ENCODE data around the gene HS1BP3.

The HS1BP3 gene

DNA sequence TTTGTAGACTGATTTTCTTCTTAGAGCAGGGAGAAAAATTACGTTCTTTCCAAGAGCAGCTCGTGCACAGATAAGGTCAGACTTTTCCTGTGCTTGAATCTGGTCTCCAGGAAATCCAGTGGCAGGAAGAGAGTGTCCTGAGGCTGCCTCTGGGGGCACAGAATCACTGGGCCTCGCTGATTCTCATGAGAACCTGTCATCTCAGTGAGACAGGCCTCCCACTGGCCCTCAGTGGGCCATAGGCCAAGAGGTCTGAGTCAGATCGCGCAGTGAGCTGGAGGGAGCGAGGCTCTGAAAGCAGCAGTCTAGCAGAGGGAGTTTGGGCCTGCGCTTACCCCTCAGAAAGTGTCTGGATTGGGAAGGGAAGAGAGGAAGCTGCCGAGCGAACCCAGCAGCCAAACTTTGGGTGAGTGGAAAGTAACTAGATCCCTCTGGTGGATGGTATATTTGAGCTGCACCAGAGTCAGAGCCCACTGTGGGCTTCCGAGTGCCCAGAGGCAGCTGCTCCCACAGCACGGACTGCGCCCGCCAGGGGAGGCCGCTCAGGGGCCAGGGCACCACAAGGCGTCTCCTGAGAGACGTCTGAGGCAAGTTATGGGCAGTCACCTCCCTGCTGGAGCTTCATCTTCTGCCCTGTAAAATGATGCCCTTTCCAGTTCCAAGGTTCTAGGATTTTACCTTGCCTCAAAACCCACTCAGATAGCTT is 24.2 kb upstream of the HS1BP3 start:
- DNase-seq, result peak; percentile 90

DNA sequence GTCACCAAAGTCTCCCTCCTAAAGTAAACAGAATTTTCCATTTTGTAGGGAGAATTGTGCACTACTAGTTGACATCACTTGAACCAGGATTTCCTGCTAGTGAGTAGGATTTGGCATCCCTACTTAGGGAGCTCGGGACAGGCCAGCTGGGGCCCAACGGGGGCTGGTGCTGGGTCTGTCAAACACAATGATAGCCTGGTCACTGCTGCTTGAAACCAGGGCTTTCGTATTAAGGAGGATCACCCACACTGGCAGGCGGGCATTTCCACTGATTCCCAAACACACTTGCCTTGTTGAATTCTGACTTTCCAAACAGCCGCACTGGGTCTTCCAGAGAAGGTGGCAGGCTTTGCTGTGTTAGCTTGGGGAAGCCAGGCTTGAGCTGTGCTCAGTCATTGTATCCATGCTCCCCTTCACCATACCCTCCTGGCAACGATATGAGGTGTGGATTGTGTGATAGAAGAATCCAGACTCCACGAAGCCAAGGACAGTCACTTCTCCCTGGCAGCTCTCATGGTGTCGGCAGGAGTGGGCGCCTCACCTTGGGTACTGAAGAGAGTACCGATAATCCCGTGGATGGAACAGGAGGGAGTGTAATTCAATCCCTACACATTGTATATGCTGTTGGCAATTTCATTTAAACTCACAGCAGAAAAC is 23.5 kb upstream of the HS1BP3 start:
- DNase-seq, result no peak

DNA sequence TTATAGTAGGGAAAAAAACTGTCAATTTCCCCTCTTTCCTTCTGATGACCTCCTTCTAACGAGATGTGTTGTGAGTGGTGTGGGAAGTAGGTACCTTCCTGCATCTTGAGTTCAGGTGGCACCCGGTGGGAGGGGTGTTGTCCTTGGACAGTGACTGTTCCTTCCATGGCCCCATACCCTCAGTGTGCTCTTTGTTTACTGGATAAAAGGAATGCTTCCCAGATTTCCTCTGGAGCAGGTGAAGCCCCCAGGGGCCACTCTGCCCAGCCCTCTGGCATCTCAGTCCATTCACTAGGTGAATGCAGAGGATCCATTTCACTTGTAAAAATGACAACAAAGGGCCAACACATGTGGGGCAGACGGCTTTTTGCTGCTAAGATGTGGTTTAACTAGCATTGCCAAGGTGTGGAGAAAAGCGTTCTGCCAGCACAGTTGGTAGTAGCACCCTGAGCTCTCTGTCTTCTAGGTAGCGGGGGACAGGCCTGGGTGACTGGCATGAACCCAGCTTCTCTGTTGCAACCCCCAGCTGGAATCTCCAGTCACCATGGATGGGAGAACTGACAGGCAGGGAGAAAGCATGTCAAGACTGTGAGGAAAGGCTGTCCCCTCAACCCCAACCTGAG is 22.9 kb upstream of the HS1BP3 start:
- no peak for DNase-seq

DNA sequence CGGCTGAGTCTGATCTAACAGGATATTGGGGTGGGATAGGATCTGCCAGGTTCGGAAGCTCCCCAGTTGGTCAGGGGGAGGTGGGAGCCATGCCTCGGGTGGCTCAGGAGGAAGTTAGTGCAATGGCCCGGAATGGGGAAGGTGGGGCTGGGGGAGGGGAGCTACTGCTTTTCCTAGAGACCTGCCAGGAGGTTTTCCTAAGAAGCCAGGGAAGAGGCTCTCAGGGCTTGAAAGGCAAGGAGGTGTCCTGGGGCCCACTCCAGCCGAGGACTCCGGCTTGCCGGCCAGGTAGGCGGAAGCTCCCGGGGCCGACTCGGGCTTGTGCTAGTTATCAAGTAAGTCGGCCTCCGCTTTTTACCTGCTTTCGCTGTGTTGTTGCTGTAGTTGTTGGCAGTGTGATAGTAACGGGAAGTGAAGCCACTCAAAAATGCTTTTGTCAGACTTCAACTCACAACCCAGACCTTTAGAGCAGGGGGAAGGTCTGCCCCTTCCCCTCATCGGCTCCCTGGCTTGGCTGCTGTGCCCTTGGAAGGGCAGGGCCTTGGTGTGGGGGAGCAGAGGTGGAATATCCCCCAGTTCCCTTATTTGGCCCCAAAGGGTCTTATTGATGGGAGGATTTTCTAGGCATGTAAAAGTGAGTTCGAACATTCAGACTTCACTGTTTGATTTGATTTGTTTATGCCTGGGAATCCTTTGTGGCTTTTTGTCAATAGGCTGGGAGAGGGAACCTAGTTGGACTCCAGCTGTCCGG is 21.5 kb upstream of the HS1BP3 start:
- no peak for DNase-seq

DNA sequence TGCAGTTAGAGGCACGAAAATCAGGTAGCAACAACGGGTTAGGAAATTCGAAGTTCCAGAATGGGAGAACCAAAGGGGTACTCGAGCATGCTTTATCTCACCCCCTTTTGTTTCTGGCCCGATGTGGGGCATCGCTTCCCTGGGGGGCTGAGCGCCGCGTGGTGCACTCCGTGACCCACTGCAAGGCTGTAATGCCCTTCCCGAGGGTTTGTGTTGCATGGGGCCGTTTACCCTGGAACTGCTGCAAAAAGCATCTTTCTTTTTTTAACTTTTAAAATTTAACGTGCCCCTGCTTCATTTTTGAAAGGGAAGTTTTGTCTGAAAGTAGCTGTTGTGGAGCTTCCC is 20.8 kb upstream of the HS1BP3 start:
- DNase-seq, result no peak

DNA sequence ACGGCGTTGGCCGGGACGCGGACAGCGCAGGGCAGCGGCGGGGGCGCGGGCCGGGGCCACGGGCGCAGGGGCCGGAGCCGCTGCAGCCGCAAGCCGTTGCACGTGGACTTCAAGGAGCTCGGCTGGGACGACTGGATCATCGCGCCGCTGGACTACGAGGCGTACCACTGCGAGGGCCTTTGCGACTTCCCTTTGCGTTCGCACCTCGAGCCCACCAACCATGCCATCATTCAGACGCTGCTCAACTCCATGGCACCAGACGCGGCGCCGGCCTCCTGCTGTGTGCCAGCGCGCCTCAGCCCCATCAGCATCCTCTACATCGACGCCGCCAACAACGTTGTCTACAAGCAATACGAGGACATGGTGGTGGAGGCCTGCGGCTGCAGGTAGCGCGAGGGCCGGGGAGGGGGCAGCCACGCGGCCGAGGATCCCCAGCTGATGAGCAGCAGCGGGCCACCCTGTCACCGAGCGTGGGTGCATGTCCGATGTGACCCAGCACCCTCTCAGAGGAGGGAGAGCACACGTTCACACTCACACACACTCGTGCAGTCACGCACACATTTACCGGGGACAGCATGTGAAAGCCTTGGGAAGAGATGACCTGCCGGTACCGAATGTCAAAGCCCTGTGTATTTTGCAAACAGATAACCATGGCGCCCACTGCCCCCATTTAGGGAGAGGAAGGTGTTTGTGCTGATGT is 20.3 kb upstream of the HS1BP3 start:
- DNase-seq, result no peak

DNA sequence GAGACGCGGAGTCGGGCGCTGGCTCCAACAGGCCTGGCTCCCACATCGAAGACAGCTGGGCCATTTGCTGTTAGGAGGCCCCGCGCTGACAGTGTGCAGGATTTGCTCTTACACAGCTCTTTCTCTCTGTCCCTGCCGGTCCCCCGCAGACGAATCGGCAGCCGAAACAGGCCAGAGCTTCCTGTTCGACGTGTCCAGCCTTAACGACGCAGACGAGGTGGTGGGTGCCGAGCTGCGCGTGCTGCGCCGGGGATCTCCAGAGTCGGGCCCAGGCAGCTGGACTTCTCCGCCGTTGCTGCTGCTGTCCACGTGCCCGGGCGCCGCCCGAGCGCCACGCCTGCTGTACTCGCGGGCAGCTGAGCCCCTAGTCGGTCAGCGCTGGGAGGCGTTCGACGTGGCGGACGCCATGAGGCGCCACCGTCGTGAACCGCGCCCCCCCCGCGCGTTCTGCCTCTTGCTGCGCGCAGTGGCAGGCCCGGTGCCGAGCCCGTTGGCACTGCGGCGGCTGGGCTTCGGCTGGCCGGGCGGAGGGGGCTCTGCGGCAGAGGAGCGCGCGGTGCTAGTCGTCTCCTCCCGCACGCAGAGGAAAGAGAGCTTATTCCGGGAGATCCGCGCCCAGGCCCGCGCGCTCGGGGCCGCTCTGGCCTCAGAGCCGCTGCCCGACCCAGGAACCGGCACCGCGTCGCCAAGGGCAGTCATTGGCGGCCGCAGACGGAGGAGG is 19.6 kb upstream of the HS1BP3 start:
- DNase-seq, result no peak

DNA sequence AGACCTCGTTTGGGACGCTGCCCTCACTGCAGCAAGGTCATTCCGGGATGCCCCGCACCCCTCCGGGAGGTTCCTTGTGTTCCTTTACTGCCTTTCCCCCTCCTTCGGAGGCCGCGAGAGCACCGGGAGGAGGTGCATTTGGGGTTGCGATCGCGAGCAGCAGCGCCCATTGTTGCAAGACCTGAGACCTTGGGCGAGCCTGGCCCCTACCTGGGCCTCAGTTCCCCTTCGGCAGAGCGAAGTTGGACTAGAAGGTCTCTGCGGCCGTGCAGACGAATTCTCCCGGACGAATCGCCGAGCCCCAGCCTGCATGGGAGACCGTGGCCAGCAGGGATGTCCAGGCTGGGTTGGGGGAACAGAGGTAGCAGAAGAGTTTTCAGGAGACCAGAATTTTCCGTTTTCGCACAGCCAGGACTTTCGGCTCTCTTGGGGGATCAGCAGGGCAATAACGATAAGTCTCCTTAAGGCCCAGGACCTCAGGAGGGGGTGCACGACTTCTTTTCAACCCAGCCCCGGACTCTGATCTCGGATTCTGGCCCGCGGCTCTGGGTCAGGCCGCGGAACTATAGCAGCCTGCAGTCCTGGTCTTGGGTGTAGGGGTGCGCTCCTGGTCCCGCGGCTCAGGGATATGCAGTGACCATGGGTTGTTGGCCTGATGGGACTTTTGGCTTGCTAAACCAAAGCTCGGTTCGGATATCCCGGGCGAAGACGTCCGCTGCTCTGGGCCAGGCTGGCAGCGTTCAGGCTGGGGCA is 18.8 kb upstream of the HS1BP3 start:
- no peak for DNase-seq

DNA sequence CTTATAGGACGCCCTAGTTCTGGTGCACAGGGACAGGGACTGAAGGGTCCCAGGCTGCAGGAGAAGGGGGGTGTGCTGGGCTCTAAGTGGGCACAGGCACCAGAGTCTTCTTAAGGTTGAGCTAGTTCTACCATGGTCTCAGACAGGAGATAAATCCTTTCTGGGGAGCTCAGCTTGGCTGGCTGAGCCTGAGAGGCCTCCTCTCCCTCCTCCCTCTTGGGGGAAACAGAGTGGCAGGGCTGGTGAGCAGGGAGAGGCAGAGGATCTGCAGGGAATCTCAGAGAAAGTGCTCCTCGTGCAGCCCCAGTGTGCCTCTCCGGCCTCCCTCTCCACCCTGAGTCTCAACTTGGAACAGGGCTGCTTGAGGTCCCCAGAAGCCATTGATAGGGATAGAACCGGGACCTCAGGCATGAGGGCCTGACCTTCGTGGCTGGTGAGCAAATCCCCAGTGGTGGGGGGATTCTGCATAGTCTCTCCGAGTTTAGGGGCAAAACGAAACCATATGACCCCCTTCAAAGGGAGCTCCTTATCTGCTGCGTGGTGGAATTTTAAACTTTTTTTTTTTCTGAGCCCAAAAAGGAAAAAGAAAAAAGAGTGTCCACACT is 18.1 kb upstream of the HS1BP3 start:
- no peak for DNase-seq

DNA sequence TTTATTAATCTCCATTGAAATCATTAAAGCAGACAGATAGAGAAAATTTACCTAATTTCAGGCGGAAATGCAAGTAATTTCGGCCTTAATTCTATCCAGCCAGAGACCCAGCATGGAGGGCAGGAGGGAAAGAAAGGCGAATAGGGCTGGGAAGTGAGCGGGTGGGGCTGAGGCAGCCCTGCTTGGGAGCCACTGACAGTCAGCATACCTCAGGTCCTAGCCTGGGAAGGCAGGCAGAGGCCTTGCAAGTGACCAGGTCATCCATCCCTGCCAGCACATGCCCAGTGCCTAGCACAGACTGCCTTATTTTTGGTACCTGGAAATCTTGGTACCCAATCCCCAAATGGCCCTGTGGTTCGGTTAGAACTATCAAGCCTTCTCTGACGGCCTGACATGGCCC is 17.6 kb upstream of the HS1BP3 start:
- no peak for DNase-seq

DNA sequence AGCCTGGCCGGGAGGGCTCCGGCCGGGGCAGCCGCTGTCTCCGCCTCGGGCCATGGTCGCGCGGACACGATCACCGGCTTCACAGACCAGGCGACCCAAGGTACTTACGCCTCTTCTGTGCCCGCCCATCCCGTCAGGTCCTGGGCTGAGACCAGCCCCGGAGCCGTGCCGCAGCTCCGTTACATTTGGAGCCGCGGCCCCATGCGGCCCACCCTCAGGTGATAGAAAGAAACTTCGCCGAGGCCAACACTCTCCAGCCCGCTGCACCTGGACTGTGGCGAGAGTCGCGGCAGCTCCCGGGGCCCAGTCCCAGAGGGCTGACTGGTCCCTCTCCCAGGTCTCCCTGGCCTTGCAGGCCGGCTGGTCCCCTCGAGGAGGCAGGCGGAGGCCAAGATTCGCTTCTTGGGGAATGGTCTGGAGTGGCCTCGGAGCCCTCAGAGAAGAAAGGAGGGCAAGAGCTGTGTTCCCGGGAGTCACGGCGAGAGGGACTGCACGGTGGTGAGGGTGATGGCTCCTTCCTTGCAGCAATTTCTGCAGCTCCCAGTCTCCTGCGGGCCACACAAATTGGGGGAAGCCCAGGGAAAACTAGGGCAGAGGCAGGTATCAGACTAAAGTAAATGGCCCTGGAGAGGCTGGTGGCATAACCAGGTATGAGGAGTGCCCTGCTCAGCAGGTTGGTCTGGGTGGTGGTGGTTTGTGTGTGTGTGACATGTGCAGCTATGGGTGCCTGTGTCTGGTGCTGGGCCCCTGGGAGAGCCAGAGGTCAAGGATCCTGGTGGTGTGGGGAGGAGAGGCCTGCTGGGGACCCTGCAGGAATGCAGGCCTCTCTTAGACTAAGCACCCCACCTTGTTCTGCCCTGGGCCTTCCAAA is 16.9 kb upstream of the HS1BP3 start:
- no peak for DNase-seq

DNA sequence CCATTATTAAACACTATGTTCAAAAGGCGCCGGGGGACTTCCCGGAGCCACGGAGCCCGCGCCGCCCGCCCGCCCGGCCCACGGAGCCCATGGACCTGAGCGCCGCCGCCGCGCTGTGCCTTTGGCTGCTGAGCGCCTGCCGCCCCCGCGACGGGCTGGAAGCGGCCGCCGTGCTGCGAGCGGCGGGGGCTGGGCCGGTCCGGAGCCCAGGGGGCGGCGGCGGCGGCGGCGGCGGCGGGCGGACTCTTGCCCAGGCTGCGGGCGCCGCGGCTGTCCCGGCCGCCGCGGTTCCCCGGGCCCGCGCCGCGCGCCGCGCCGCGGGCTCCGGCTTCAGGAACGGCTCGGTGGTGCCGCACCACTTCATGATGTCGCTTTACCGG is 16.2 kb upstream of the HS1BP3 start:
- no peak for DNase-seq

DNA sequence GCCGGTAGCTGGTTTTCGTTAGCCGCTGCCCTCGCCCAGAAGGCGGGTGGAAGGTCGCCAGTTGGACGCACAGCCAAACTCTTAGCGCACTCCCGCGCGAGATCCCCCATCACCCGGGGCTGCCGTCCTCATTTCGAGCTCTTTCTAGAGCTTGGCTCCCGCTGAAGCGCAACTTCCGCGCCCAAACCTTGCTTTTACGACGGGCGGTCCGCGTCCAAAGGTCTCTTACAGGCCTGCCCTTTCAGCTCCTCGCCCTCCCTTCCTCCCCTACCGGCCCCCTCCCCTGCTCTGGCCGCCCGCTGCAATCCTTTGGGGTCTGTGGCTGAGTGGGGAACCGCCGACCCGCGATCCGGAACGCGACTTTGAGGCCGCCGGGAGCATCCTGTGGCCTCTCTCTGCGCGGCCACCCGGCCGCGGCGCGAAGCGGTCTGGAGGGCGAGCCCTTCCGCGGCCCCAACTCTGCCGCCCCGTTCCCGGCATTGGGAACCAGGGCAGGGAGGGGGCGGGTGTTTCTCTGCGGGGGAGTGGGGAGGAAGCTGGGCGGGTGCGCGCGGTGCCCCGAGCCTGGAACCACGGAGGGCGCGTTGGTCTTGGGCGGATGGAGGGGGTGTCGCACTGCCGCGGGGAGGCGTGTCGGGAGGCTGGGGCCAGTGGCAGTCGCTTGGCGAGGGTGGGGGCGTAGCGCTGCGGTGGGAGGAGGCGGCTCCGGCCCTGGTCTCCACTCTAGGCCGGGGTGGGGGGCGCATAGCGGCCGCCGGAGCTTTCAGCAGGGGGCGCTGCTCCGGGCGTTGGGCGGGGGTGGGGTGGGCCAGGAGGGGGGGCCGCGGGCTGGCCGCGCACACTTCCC is 15.6 kb upstream of the HS1BP3 start, which contains the start of gene GDF7:
Gene GDF7 (plus strand): TSS at position 841 of the 847 bp plus-strand sequence. CDS start 96 bp downstream, outside the sequence.
- no peak for DNase-seq

DNA sequence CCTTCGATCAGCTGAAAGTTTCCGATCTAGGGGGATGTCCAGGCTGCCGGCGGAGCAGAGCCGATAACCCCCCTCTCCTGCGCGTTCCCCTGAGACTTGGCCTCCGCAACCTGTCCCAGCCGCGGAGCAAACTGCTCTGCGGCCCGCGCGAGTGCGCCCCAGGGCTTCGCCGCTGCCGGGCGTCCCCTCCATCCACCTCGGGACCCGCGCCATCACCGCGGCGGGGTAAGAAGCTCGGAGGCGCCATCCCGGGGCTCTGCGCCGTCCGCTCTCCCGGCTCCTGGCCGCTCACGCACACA is 15.1 kb upstream of the HS1BP3 start:
- DNase-seq, result no peak

DNA sequence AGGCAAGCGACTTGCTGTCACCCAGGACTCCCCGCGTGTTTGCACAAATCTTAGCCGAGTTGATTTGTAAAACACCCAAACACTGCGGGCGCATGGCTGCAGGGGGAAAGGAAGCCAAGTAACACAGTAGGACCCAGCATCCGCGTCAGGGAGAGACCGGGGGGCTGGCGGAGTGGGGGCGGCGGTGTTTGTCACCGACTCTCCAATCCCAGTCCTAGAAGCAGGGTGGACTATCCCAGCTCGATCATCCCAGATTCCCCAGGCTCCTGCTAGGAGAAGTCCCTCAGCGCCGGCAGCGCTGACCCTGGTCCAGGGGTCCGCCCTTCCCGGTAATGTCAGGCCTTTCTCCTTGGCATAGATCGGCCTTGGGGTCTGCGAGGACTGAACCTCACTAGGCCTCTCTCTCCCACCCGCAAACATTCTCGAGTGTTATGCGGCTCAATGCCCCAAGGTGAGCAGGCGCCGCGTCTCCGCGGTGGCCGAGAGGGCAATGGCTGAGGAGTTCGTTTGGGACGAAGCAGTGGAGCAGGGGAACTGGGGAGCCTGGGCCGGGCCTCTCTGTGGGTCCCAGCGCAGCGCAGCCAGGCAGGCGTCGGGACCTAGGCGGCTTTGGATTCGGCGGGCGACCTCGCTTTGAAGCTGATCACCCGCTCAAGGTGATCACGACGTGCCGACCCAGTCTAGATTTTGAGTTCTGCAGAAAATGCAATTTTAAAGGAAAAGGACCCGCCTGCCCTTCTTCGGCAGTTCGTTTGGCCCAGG is 14.5 kb upstream of the HS1BP3 start:
- DNase-seq, result no peak

DNA sequence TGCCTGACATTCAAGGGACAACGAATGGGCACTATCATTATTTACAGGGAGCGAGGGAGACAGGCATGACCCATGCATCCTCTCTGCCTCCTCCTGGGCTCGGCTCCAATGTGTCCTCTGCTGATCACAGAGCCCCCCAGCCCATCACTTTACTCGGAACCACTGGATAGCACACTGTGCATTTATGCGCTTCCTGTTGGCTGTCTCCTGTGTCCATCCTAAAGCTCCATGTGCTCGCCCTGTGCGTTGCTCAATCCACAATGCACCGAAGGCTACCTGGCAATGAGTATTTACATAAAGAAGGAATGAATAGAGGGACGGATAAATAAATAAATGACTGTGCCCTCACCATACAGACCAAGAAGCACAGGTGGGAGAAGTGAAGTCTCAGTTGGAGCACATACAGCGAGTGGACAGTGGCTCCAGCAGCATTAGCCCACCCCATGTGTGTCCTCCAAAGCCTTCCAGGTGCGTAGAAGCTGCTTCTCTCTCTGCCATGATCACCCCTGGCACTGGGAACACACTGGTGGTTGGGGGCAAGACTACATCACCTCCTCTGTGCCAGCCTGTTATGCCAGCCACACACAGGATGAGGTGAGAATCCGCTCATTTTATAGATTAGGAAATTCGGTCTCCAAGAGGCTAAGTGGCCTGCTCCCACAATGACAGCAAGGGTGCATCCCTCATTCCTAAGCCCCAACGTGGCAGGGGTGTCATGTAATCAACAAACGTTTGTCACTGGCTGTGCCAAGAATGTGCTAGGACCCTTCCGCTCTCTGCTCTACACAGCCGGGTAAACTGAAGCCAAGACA is 13.7 kb upstream of the HS1BP3 start:
- DNase-seq, result no peak

DNA sequence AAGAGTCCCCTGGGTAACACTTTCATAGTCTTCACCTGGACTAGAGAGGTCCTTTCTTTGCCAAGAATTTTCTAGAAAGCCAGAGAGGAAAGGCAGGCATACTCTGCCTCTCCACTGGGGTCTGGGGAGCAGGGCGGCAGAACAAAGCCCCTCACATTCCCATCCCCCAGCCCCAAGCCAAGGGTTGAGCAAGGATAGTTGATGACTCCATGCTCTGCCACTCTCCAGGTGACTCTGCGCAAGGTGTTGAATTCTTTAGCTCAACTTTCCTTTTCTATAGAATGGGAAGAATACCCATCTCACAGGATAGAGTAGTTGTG is 13.1 kb upstream of the HS1BP3 start:
- DNase-seq, result no peak
